Measurements from ENCODE around the gene AP2A2.

The AP2A2 gene

DNA sequence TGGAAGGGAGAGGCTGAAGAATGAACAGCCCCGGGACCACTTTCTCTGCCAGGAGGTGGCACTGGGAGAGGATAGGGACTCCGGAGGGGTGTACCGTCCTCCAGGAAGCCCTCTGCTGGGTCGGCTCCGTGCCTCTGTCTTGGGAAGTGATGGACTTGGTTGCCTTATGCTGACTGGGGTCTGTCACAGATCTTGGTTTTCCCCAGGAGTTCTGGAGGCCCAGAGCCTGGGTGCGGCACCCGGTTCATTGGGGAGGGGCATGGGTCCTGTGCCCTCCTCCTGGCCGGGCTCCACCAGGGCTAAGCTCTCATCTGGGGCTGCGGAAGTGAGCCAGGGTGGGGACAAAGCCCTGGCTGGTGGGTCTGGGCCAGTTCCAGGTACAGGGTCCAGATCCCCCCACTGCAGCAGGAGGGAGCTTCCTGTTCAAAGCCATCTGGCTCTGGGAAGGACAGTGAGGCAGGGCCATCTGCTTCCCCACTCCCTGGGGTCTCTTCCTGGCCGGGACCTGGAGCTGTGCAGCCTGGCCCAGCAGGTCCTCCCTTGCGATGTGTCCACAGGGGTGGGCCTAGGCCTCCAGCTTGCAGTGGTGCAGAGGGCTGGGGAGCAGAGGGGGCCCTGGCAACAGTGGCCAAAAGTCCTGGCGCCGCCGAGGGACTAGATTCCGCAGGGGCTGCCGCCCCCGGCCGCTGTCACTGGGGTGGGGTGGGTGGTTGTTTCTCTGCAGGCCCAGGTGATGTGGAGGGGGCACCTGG is 1.1 kb upstream of the AP2A2 start:
- H3K27ac ChIP-seq (ENCODE audit: insufficient read depth in 1 of 2, low read depth in 1 of 2, low read length in 2 of 2, poor library complexity in 1 of 2, severe bottlenecking in 2 of 2) = no peak overlapping the region
- peaks cover 8 to 37% (median 30%) of the 10 kb centered on the region in 4 experiments for H3K4me1 ChIP-seq (ENCODE audit: control extremely low read depth in 1 of 4, control insufficient read depth in 4 of 4, insufficient read depth in 4 of 4, low read length in 3 of 4)
- DNase-seq = no peak
- H3K4me3 ChIP-seq (ENCODE audit: control insufficient read depth in 1 of 7, extremely low read depth in 1 of 7, insufficient read depth in 4 of 7, low read depth in 2 of 7, low read length in 6 of 7) = peak overlapping the region in 2 of 7 experiments; percentile 63 to 82
- H3K9me3 ChIP-seq (ENCODE audit: control extremely low read depth in 1 of 5, control insufficient read depth in 4 of 5, insufficient read depth in 2 of 5, low read depth in 1 of 5, low read length in 4 of 5) = no peaks in the 10 kb centered on the region
- no peaks in the 10 kb centered on the region for H3K27me3 ChIP-seq (replicated peaks in 2 of 5; ENCODE audit: control insufficient read depth in 4 of 5, insufficient read depth in 5 of 5, low read length in 4 of 5)
- POLR2A ChIA-PET = interaction anchor here (0.6 kb wide), 1 partner anchor 92 kb away, joined by 3 read pairs; no protein-coding TSS in a partner anchor
- 89% methylated on average over 12 of the region's 18 CpGs for WGBS (ENCODE audit: insufficient coverage)
- peaks cover 0 to 8% (median 0%) of the 10 kb centered on the region in 4 experiments for H3K36me3 ChIP-seq (ENCODE audit: control insufficient read depth in 4 of 4, insufficient read depth in 4 of 4, low read length in 3 of 4)
- CTCF ChIA-PET = interaction anchor here (1.0 to 2.0 kb wide), 11 partner anchors 9 to 79 kb away, joined by 3 to 9 read pairs (median 4); no protein-coding TSS in a partner anchor

DNA sequence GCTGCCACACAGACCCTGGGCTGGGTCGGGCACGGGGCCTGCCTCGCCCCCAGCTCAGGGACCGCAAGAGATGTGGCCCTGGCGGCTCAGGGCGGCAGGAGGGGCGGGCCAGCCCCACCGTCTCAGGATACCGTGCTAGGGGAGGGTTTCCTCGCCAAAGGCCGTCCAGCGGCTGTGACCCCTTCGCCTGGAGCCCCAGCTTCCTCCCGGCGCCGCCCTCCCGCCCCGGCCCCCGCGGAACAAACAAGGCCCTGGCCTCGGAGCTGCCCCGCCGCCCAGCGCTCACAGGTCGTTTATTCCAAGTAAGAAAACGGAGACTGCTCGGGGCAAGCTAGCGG is 543 bp upstream of the AP2A2 start:
- H3K27me3 ChIP-seq (replicated peaks in 2 of 5; ENCODE audit: control insufficient read depth in 4 of 5, insufficient read depth in 5 of 5, low read length in 4 of 5) = no peaks in the 10 kb centered on the region
- DNase-seq = peak in 1 of 3 donors; percentile 34
- H3K4me1 ChIP-seq (ENCODE audit: control extremely low read depth in 1 of 4, control insufficient read depth in 4 of 4, insufficient read depth in 4 of 4, low read length in 3 of 4) = peaks cover 8 to 37% (median 31%) of the 10 kb centered on the region in 4 experiments
- no peak overlapping the region for H3K27ac ChIP-seq (ENCODE audit: insufficient read depth in 1 of 2, low read depth in 1 of 2, low read length in 2 of 2, poor library complexity in 1 of 2, severe bottlenecking in 2 of 2)
- POLR2A ChIA-PET = no interaction called here
- WGBS (ENCODE audit: insufficient coverage) = 40% methylated on average over 23 of the region's 28 CpGs
- no peaks in the 10 kb centered on the region for H3K9me3 ChIP-seq (ENCODE audit: control extremely low read depth in 1 of 5, control insufficient read depth in 4 of 5, insufficient read depth in 2 of 5, low read depth in 1 of 5, low read length in 4 of 5)
- H3K36me3 ChIP-seq (ENCODE audit: control insufficient read depth in 4 of 4, insufficient read depth in 4 of 4, low read length in 3 of 4) = peaks cover 0 to 8% (median 0%) of the 10 kb centered on the region in 4 experiments
- CTCF ChIA-PET = interaction anchor here (1.0 to 2.0 kb wide), 11 partner anchors 8 to 80 kb away, joined by 3 to 9 read pairs (median 4); no protein-coding TSS in a partner anchor
- H3K4me3 ChIP-seq (ENCODE audit: control insufficient read depth in 1 of 7, extremely low read depth in 1 of 7, insufficient read depth in 4 of 7, low read depth in 2 of 7, low read length in 6 of 7) = peak overlapping the region in 5 of 7 experiments; percentile 46 to 82 (median 72)

DNA sequence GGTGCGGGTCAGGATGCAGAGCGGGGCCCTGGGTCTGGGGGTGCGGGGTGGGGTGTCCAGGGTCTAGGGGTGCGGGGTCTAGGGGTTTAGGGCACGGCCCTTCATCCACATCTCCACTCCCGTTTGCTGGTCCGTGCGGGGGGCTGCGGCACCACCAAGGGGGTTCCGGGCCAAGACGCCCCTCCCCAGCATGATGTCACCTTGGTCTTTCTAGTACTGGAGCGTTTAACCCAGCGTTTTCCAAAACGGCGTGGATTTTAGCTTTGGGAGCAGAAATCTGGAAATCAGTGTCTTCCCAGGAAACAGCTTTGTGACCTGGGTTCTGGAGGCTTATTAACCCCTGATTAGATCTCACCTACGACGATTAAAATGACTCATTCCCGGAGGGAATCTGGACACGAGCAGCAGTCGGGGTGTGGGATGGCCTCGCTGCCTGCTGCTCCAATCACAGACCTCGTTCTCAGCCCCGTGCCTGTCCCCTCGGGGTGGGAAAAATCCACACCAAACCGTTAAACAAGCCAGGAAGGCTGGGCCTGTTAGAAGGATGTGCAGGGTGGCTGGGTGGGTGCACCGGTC is 759 bp downstream of the AP2A2 start:
- Histone ChIP-seq H3K36me3 (ENCODE audit: control insufficient read depth in 4 of 4, insufficient read depth in 4 of 4, low read length in 3 of 4) (peaks cover 0 to 8% (median 0%) of the 10 kb centered on the region in 4 experiments), H3K27me3 (replicated peaks in 2 of 5; ENCODE audit: control insufficient read depth in 4 of 5, insufficient read depth in 5 of 5, low read length in 4 of 5) (no peaks in the 10 kb centered on the region), H3K9me3 (ENCODE audit: control extremely low read depth in 1 of 5, control insufficient read depth in 4 of 5, insufficient read depth in 2 of 5, low read depth in 1 of 5, low read length in 4 of 5) (no peaks in the 10 kb centered on the region), H3K4me3 (ENCODE audit: control insufficient read depth in 1 of 7, extremely low read depth in 1 of 7, insufficient read depth in 4 of 7, low read depth in 2 of 7, low read length in 6 of 7) (peak overlapping the region; percentile 15 to 82 (median 72)), H3K4me1 (ENCODE audit: control extremely low read depth in 1 of 4, control insufficient read depth in 4 of 4, insufficient read depth in 4 of 4, low read length in 3 of 4) (peaks cover 13 to 45% (median 41%) of the 10 kb centered on the region in 4 experiments), H3K27ac (ENCODE audit: insufficient read depth in 1 of 2, low read depth in 1 of 2, low read length in 2 of 2, poor library complexity in 1 of 2, severe bottlenecking in 2 of 2) (no peak overlapping the region)
- WGBS (ENCODE audit: insufficient coverage) = 7% methylated on average over 23 of the region's 26 CpGs
- DNase-seq = peak in 1 of 3 donors; percentile 43
- ChIA-PET POLR2A (no interaction called here), CTCF (interaction anchor here (0.7 to 1.2 kb wide), 2 partner anchors 50 to 80 kb away, joined by 3 read pairs; no protein-coding TSS in a partner anchor)

DNA sequence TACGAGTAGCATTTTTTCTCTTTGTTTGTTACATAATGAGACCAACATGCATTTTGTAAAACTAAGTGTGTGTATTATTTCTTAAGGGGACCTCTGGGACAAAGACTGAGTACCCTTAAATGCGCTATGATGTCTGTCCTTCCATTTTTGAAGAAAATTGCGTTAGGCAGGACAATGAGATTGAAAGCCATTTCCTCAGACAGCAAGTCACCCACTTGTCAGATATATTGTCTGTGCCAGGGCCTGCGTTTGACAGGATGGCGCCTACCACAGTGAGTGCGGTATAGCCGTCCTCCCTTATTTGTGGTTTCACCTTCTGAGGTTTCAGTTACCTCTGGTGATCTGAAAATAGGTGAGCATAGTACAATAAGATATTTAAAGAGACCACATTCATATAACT is 2.2 kb downstream of the AP2A2 start:
- peaks cover 0 to 8% (median 0%) of the 10 kb centered on the region in 4 experiments for H3K36me3 ChIP-seq (ENCODE audit: control insufficient read depth in 4 of 4, insufficient read depth in 4 of 4, low read length in 3 of 4)
- no peak overlapping the region for H3K27ac ChIP-seq (ENCODE audit: insufficient read depth in 1 of 2, low read depth in 1 of 2, low read length in 2 of 2, poor library complexity in 1 of 2, severe bottlenecking in 2 of 2)
- DNase-seq = peak in 1 of 3 donors; percentile 38
- H3K4me3 ChIP-seq (ENCODE audit: control insufficient read depth in 1 of 7, extremely low read depth in 1 of 7, insufficient read depth in 4 of 7, low read depth in 2 of 7, low read length in 6 of 7) = no peak overlapping the region
- H3K4me1 ChIP-seq (ENCODE audit: control extremely low read depth in 1 of 4, control insufficient read depth in 4 of 4, insufficient read depth in 4 of 4, low read length in 3 of 4) = peaks cover 28 to 59% (median 55%) of the 10 kb centered on the region in 4 experiments
- 42% methylated on average over 2 of the region's 7 CpGs for WGBS (ENCODE audit: insufficient coverage)
- ChIA-PET POLR2A (no interaction called here), CTCF (interaction anchor here (0.8 to 1.4 kb wide), 2 partner anchors 18 to 24 kb away, joined by 3 to 4 read pairs; partner anchors contain the start of gene CHID1)
- H3K9me3 ChIP-seq (ENCODE audit: control extremely low read depth in 1 of 5, control insufficient read depth in 4 of 5, insufficient read depth in 2 of 5, low read depth in 1 of 5, low read length in 4 of 5) = no peaks in the 10 kb centered on the region
- H3K27me3 ChIP-seq (replicated peaks in 2 of 5; ENCODE audit: control insufficient read depth in 4 of 5, insufficient read depth in 5 of 5, low read length in 4 of 5) = no peaks in the 10 kb centered on the region

DNA sequence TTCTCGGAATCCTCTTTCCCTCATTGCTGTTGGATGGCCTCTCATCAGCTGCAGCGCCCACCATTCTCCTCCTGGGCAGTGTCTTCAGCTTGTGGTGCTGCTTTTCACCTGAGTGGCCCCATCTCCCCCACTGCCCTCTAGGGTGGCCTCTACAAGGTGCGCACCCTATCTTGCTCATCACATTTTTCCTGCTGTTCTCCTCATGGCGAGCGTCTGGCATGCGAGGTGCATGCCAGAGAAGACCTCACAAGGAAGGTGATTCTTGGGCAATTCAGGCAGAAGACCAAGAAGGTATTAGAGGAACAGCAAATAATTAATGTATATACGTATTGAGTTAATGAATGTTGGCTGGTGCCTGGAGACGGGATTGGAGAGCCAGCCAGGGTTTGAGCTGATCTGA is 3.1 kb downstream of the AP2A2 start:
- H3K27me3 ChIP-seq (replicated peaks in 2 of 5; ENCODE audit: control insufficient read depth in 4 of 5, insufficient read depth in 5 of 5, low read length in 4 of 5) = no peaks in the 10 kb centered on the region
- DNase-seq = no peak
- H3K36me3 ChIP-seq (ENCODE audit: control insufficient read depth in 4 of 4, insufficient read depth in 4 of 4, low read length in 3 of 4) = peaks cover 0 to 8% (median 0%) of the 10 kb centered on the region in 4 experiments
- no peaks in the 10 kb centered on the region for H3K9me3 ChIP-seq (ENCODE audit: control extremely low read depth in 1 of 5, control insufficient read depth in 4 of 5, insufficient read depth in 2 of 5, low read depth in 1 of 5, low read length in 4 of 5)
- ChIA-PET CTCF (interaction anchor here (1.0 to 1.4 kb wide), 4 partner anchors 12 to 81 kb away, joined by 4 to 6 read pairs (median 4); no protein-coding TSS in a partner anchor), POLR2A (interaction anchor here (0.6 kb wide), 1 partner anchor 46 kb away, joined by 3 read pairs; no protein-coding TSS in a partner anchor)
- H3K27ac ChIP-seq (ENCODE audit: insufficient read depth in 1 of 2, low read depth in 1 of 2, low read length in 2 of 2, poor library complexity in 1 of 2, severe bottlenecking in 2 of 2) = no peak overlapping the region
- 90% methylated on average over 8 of the region's 8 CpGs for WGBS (ENCODE audit: insufficient coverage)
- H3K4me1 ChIP-seq (ENCODE audit: control extremely low read depth in 1 of 4, control insufficient read depth in 4 of 4, insufficient read depth in 4 of 4, low read length in 3 of 4) = peaks cover 28 to 68% (median 64%) of the 10 kb centered on the region in 4 experiments
- no peak overlapping the region for H3K4me3 ChIP-seq (ENCODE audit: control insufficient read depth in 1 of 7, extremely low read depth in 1 of 7, insufficient read depth in 4 of 7, low read depth in 2 of 7, low read length in 6 of 7)

DNA sequence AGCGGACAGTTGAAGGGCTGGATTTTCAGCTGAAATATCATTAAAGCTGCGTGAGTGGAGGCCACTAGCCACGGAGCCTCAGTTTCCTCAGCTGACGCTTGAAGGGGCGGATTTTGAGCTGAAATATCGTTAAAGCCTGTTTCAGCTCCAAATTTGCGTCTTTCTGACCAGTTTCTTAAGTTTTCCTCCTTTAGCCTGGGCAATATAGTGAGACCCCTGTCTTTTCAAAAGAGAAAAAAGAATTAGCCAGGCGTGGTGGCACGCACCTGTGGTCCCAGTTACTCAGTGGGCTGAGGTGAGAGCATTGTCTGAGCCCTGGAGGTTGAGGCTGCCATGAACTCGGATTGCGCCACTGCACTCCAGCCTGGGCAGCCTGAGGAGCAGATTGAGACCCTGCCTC is 3.7 kb downstream of the AP2A2 start:
- H3K27ac ChIP-seq (ENCODE audit: insufficient read depth in 1 of 2, low read depth in 1 of 2, low read length in 2 of 2, poor library complexity in 1 of 2, severe bottlenecking in 2 of 2) = no peak overlapping the region
- H3K9me3 ChIP-seq (ENCODE audit: control extremely low read depth in 1 of 5, control insufficient read depth in 4 of 5, insufficient read depth in 2 of 5, low read depth in 1 of 5, low read length in 4 of 5) = no peaks in the 10 kb centered on the region
- CTCF ChIA-PET = interaction anchor here (1.0 to 1.4 kb wide), 4 partner anchors 11 to 82 kb away, joined by 4 to 6 read pairs (median 4); no protein-coding TSS in a partner anchor
- POLR2A ChIA-PET = no interaction called here
- H3K4me1 ChIP-seq (ENCODE audit: control extremely low read depth in 1 of 4, control insufficient read depth in 4 of 4, insufficient read depth in 4 of 4, low read length in 3 of 4) = peaks cover 28 to 71% (median 68%) of the 10 kb centered on the region in 4 experiments
- no peak for DNase-seq
- H3K36me3 ChIP-seq (ENCODE audit: control insufficient read depth in 4 of 4, insufficient read depth in 4 of 4, low read length in 3 of 4) = peaks cover 0 to 8% (median 0%) of the 10 kb centered on the region in 4 experiments
- H3K4me3 ChIP-seq (ENCODE audit: control insufficient read depth in 1 of 7, extremely low read depth in 1 of 7, insufficient read depth in 4 of 7, low read depth in 2 of 7, low read length in 6 of 7) = no peak overlapping the region
- no peaks in the 10 kb centered on the region for H3K27me3 ChIP-seq (replicated peaks in 2 of 5; ENCODE audit: control insufficient read depth in 4 of 5, insufficient read depth in 5 of 5, low read length in 4 of 5)
- WGBS (ENCODE audit: insufficient coverage) = 97% methylated on average over 10 of the region's 11 CpGs

All from common myeloid progenitor, CD34-positive (primary cell).